Mesendoderm (in vitro differentiated cells): ENCODE data around the gene SNRNP25.

ENCODE experiments used
- DNase-seq: peaks from one replicate; pipeline ENCODE4 v3.0.0; 2013
- H2AK5ac ChIP-seq: 2 replicates; pipeline ENCODE4 v1.6.1; 2013; ENCODE audit warnings: low read length, inconsistent platforms
- H2BK120ac ChIP-seq: 2 replicates; pipeline ENCODE4 v1.6.1; 2013; ENCODE audit warnings: low read depth, mild to moderate bottlenecking, low read length, moderate library complexity, mixed read lengths
- H2BK15ac ChIP-seq: replicated peaks from 2 replicates; pipeline ENCODE4 v1.6.1; 2013; ENCODE audit warnings: low read depth, mild to moderate bottlenecking, moderate library complexity
- H2BK5ac ChIP-seq: 2 replicates; pipeline ENCODE4 v1.6.1; 2013; ENCODE audit warnings: low read length, inconsistent platforms
- H3K18ac ChIP-seq: 2 replicates; pipeline ENCODE4 v1.6.1; 2013; ENCODE audit warnings: mild to moderate bottlenecking, low read length, mixed read lengths
- H3K23ac ChIP-seq: one replicate; pipeline ENCODE4 v1.6.1; 2013; ENCODE audit warnings: low read length
- H3K27ac ChIP-seq: 2 replicates; pipeline ENCODE4 v1.5.1; 2013; ENCODE audit warnings: low read depth, mild to moderate bottlenecking, inconsistent platforms, low read length, moderate library complexity
- H3K27me3 ChIP-seq: 2 replicates; pipeline ENCODE4 v1.6.1; 2013; ENCODE audit warnings: low read length, control low read depth, mild to moderate bottlenecking, inconsistent platforms; ENCODE audit not compliant: insufficient read depth, poor library complexity
- H3K36me3 ChIP-seq: 2 replicates; pipeline ENCODE4 v1.6.1; 2013; ENCODE audit warnings: low read length, inconsistent platforms; ENCODE audit not compliant: control insufficient read depth, insufficient read depth
- H3K4ac ChIP-seq: one replicate; pipeline ENCODE4 v1.6.1; 2013; ENCODE audit warnings: low read depth, mild to moderate bottlenecking, low read length, moderate library complexity
- H3K4me1 ChIP-seq: 2 replicates; pipeline ENCODE4 v1.6.1; 2013; ENCODE audit warnings: low read depth, low read length, inconsistent platforms; ENCODE audit not compliant: control insufficient read depth
- H3K4me2 ChIP-seq: 2 replicates; pipeline ENCODE4 v1.6.1; 2013; ENCODE audit warnings: low read length
- H3K4me3 ChIP-seq: 2 replicates; pipeline ENCODE4 v1.5.1; 2013; ENCODE audit warnings: mild to moderate bottlenecking, low read length
- H3K56ac ChIP-seq: one replicate; pipeline ENCODE4 v1.6.1; 2013; ENCODE audit warnings: low read length
- H3K79me1 ChIP-seq: 2 replicates; pipeline ENCODE4 v1.6.1; 2013; ENCODE audit warnings: low read length, inconsistent platforms
- H3K79me2 ChIP-seq: 2 replicates; pipeline ENCODE4 v1.6.1; 2013; ENCODE audit warnings: mild to moderate bottlenecking, low read length; ENCODE audit not compliant: control insufficient read depth, insufficient read depth
- H3K9ac ChIP-seq: 2 replicates; pipeline ENCODE4 v1.6.1; 2013; ENCODE audit warnings: low read length, inconsistent platforms
- H4K5ac ChIP-seq: one replicate; pipeline ENCODE4 v1.6.1; 2013; ENCODE audit warnings: low read length
- H4K8ac ChIP-seq: one replicate; pipeline ENCODE4 v1.6.1; 2013; ENCODE audit warnings: low read depth, mild to moderate bottlenecking, control low read depth, low read length, moderate library complexity
- WGBS: extraction: QIAGEN DNeasy Blood & Tissue Kit; methylation state at CpG from one replicate; pipeline ENCODE4 v1.1.7; 2013; ENCODE audit warnings: low lambda C conversion rate, missing lambda C conversion rate; ENCODE audit not compliant: insufficient coverage; ENCODE audit errors: extremely low coverage; 5-methylcytosine and 5-hydroxymethylcytosine counted together

The SNRNP25 gene

GRCh38 chr16:75580-76501 is 22.2 kb downstream of the SNRNP25 start:
- peak overlapping the region; percentile 97 for H3K4ac ChIP-seq
- peak overlapping the region; percentile 87 for H2BK5ac ChIP-seq
- peak overlapping the region; percentile 75 for H2BK120ac ChIP-seq
- H3K18ac ChIP-seq, result peak overlapping the region; percentile 80
- peak overlapping the region; percentile 71 for H3K56ac ChIP-seq
- H3K4me1 ChIP-seq, result peaks cover 40% of the 10 kb centered on the region
- H3K9ac ChIP-seq, result peak overlapping the region; percentile 50
- peak overlapping the region; percentile 4 for H2AK5ac ChIP-seq
- no peak overlapping the region for H3K23ac ChIP-seq
- H3K27me3 ChIP-seq, result no peaks in the 10 kb centered on the region
- WGBS, result no CpG with 5 or more reads among the region's 11 CpGs
- H3K4me2 ChIP-seq, result no peak overlapping the region
- peak overlapping the region; percentile 93 for H3K27ac ChIP-seq
- H3K79me1 ChIP-seq, result peaks cover 8% of the 10 kb centered on the region
- H2BK15ac ChIP-seq, result no peak overlapping the region
- peaks cover 6% of the 10 kb centered on the region for H3K79me2 ChIP-seq
- DNase-seq, result peak; percentile 92
- H4K5ac ChIP-seq, result no peak overlapping the region
- H4K8ac ChIP-seq, result no peak overlapping the region
- H3K4me3 ChIP-seq, result no peak overlapping the region
- peaks cover 4% of the 10 kb centered on the region for H3K36me3 ChIP-seq

- DNase-seq, result peak; percentile 49
- peak overlapping the region; percentile 98 for H3K56ac ChIP-seq
- peak overlapping the region; percentile 53 for H3K18ac ChIP-seq
- no peak overlapping the region for H3K4me2 ChIP-seq
- no peak overlapping the region for H3K4me3 ChIP-seq
- peaks cover 6% of the 10 kb centered on the region for H3K79me1 ChIP-seq
- peaks cover 36% of the 10 kb centered on the region for H3K4me1 ChIP-seq
- WGBS, result no CpG with 5 or more reads among the region's 13 CpGs
- H3K36me3 ChIP-seq, result peaks cover 4% of the 10 kb centered on the region
- peak overlapping the region; percentile 75 for H3K4ac ChIP-seq
- H3K27me3 ChIP-seq, result no peaks in the 10 kb centered on the region
- no peak overlapping the region for H2BK15ac ChIP-seq
- H2BK5ac ChIP-seq, result peak overlapping the region; percentile 61
- peak overlapping the region; percentile 99 for H3K9ac ChIP-seq
- no peak overlapping the region for H4K5ac ChIP-seq
- H3K23ac ChIP-seq, result no peak overlapping the region
- H3K27ac ChIP-seq, result peak overlapping the region; percentile 93
- H2BK120ac ChIP-seq, result peak overlapping the region; percentile 7
- H2AK5ac ChIP-seq, result peak overlapping the region; percentile 71
- H3K79me2 ChIP-seq, result peaks cover 1% of the 10 kb centered on the region
- H4K8ac ChIP-seq, result no peak overlapping the region
Measured at GRCh38 chr16:76535-77272, 23.1 kb downstream of the SNRNP25 start.

- Histone ChIP-seq H3K27ac (peak overlapping the region; percentile 93), H3K4ac (peak overlapping the region; percentile 75), H3K9ac (peak overlapping the region; percentile 99), H3K27me3 (no peaks in the 10 kb centered on the region), H3K4me2 (peak overlapping the region; percentile 39), H4K8ac (peak overlapping the region; percentile 2), H4K5ac (no peak overlapping the region), H3K23ac (peak overlapping the region; percentile 30), H3K79me2 (no peaks in the 10 kb centered on the region), H2BK120ac (peak overlapping the region; percentile 21), H3K79me1 (peaks cover 6% of the 10 kb centered on the region), H2BK5ac (peak overlapping the region; percentile 61), H3K18ac (peak overlapping the region; percentile 82), H3K36me3 (peaks cover 4% of the 10 kb centered on the region), H3K56ac (peak overlapping the region; percentile 98), H2AK5ac (peak overlapping the region; percentile 71), H3K4me3 (no peak overlapping the region), H2BK15ac (no peak overlapping the region), H3K4me1 (peaks cover 36% of the 10 kb centered on the region)
- no CpG with 5 or more reads among the region's 31 CpGs for WGBS
- peak; percentile 84 for DNase-seq
Measured at GRCh38 chr16:77273-77806, 23.7 kb downstream of the SNRNP25 start.

GRCh38 chr16:77807-78443 is 24.3 kb downstream of the SNRNP25 start, which contains the start of gene MPG:
Gene MPG, plus strand, starts transcription at chr16:78225. Its CDS starts 85 bp downstream, at chr16:78310.
- peak within 1 kb of the TSS; percentile 63 for H2BK5ac ChIP-seq
- H4K5ac ChIP-seq, result no peak within 1 kb of the TSS
- peaks cover 4% of the 10 kb centered on the region for H3K36me3 ChIP-seq
- H2AK5ac ChIP-seq, result peak within 1 kb of the TSS; percentile 71
- no peaks in the 10 kb centered on the region for H3K79me2 ChIP-seq
- peak; percentile 76 for DNase-seq
- H3K23ac ChIP-seq, result peak within 1 kb of the TSS; percentile 92
- peaks cover 6% of the 10 kb centered on the region for H3K79me1 ChIP-seq
- H3K56ac ChIP-seq, result peak within 1 kb of the TSS; percentile 98
- H4K8ac ChIP-seq, result peak within 1 kb of the TSS; percentile 2
- peak within 1 kb of the TSS; percentile 89 for H3K4ac ChIP-seq
- H3K4me3 ChIP-seq, result peak within 1 kb of the TSS; percentile 79
- H3K27me3 ChIP-seq, result no peaks in the 10 kb centered on the region
- no peak within 1 kb of the TSS for H2BK15ac ChIP-seq
- H3K27ac ChIP-seq, result peak within 1 kb of the TSS; percentile 93
- peak within 1 kb of the TSS; percentile 99 for H3K9ac ChIP-seq
- H2BK120ac ChIP-seq, result peak within 1 kb of the TSS; percentile 63
- no CpG with 5 or more reads among the region's 83 CpGs for WGBS
- H3K4me1 ChIP-seq, result peaks cover 34% of the 10 kb centered on the region
- H3K18ac ChIP-seq, result peak within 1 kb of the TSS; percentile 83
- H3K4me2 ChIP-seq, result peak within 1 kb of the TSS; percentile 85

DNA sequence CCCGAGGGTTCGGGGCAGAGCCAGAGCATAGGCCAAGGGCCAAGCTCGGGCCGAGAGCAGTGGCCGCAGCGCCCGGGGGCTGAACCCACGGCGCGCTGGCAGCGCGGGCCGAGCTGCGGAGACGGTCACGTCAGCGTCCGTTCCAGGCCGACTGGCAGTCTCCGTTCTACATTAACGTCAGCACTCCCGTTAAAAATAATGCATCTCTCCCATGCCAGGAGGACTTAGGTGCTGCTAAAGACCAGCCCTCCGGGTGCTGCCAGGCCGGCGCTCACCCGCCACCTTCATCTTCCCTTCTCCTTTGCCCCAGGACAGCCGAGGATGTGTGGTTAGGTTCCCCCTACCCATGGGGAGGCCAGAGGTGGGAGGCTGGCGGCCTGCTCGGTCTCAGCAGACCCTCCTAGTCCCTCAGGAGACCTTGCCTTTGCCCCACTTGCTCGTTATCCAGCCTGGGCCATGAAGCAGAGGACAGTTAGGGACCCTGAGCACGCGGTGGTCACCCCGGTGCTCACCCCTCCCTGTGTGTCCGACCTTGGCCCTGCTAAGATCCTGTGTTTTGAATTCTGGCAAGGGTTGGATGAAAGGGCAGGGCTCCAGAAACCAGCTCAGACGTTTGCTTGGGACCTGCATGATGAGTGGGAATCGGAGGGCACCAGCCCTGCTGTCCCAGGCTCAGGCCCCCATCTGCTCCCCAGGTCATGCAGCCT is 25.0 kb downstream of the SNRNP25 start:
- Histone ChIP-seq H3K27me3 (no peaks in the 10 kb centered on the region), H2BK15ac (no peak overlapping the region), H3K4me3 (peak overlapping the region; percentile 79), H4K5ac (no peak overlapping the region), H3K9ac (peak overlapping the region; percentile 99), H2BK5ac (peak overlapping the region; percentile 63), H3K4me2 (peak overlapping the region; percentile 85), H2AK5ac (no peak overlapping the region), H3K79me2 (no peaks in the 10 kb centered on the region), H3K18ac (peak overlapping the region; percentile 83), H3K23ac (peak overlapping the region; percentile 92), H3K4ac (peak overlapping the region; percentile 89), H3K4me1 (peaks cover 30% of the 10 kb centered on the region), H3K27ac (peak overlapping the region; percentile 14), H3K56ac (peak overlapping the region; percentile 98), H4K8ac (no peak overlapping the region), H3K79me1 (peaks cover 6% of the 10 kb centered on the region), H2BK120ac (peak overlapping the region; percentile 63), H3K36me3 (peaks cover 4% of the 10 kb centered on the region)
- no CpG with 5 or more reads among the region's 36 CpGs for WGBS
- DNase-seq, result no peak
